ENCODE results near the gene SHROOM4.

The SHROOM4 gene, protein sequence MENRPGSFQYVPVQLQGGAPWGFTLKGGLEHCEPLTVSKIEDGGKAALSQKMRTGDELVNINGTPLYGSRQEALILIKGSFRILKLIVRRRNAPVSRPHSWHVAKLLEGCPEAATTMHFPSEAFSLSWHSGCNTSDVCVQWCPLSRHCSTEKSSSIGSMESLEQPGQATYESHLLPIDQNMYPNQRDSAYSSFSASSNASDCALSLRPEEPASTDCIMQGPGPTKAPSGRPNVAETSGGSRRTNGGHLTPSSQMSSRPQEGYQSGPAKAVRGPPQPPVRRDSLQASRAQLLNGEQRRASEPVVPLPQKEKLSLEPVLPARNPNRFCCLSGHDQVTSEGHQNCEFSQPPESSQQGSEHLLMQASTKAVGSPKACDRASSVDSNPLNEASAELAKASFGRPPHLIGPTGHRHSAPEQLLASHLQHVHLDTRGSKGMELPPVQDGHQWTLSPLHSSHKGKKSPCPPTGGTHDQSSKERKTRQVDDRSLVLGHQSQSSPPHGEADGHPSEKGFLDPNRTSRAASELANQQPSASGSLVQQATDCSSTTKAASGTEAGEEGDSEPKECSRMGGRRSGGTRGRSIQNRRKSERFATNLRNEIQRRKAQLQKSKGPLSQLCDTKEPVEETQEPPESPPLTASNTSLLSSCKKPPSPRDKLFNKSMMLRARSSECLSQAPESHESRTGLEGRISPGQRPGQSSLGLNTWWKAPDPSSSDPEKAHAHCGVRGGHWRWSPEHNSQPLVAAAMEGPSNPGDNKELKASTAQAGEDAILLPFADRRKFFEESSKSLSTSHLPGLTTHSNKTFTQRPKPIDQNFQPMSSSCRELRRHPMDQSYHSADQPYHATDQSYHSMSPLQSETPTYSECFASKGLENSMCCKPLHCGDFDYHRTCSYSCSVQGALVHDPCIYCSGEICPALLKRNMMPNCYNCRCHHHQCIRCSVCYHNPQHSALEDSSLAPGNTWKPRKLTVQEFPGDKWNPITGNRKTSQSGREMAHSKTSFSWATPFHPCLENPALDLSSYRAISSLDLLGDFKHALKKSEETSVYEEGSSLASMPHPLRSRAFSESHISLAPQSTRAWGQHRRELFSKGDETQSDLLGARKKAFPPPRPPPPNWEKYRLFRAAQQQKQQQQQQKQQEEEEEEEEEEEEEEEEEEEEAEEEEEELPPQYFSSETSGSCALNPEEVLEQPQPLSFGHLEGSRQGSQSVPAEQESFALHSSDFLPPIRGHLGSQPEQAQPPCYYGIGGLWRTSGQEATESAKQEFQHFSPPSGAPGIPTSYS (N-terminal part only)
- total RNA-seq = 0 to 0.13 (median 0) reads per million in 9 experiments

DNA sequence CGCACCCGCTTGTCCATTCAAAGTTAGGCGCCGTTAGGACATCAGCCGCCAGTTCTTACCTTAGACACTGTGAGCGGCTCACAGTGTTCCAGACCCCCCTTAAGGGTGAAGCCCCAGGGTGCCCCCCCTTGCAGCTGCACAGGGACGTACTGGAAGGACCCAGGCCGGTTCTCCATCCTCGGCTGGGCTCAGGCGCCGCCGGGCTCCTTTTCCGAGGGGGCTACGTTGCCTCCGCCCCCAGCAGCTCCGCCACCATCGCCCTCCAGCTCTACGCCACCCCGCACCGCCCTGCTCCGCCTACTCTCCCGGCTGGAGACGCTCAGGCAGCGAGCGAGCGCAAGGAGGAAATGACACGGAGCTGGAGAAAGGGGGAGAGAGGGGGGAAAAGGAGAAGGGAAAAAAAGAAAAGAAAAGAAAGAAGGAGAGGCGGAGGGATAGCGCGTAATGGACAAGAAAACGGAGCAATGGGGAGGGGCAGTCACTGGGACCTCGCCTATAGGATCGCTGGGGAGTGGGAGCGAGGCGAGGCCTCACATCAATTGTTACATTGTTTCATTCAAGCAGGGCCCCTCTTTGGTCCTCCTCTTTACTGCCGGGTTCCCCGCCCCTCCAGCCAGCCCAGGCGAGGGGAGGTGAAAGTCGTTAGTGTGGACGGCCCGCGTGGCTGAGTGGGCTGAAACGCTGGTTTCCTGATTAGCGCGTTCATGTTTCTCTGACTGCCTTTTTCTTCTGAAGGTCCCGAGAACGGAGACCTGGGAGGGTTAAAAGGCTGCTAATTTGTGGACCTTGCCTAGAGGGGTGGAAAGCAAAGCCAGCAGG lies at the start of gene SHROOM4:
TSS of gene SHROOM4 (minus strand) at position 352 of the 819 bp plus-strand sequence. CDS start at position 176, 176 bp downstream.
- Mint-ChIP-seq H3K27me3 (peaks cover 29 to 55% of the 10 kb centered on the region in 2 donors), H3K9me3 (no peaks in the 10 kb centered on the region), H3K27ac (no peak within 1 kb of the TSS), H3K4me3 (peak within 1 kb of the TSS in 1 of 2 donors; percentile 12), H3K36me3 (ENCODE audit: insufficient read depth) (no peaks in the 10 kb centered on the region), H3K4me1 (ENCODE audit: low read depth in 2 of 2) (no peaks in the 10 kb centered on the region)
- ATAC-seq (replicated peaks) (no peak), DNase-seq (no peak)

DNA sequence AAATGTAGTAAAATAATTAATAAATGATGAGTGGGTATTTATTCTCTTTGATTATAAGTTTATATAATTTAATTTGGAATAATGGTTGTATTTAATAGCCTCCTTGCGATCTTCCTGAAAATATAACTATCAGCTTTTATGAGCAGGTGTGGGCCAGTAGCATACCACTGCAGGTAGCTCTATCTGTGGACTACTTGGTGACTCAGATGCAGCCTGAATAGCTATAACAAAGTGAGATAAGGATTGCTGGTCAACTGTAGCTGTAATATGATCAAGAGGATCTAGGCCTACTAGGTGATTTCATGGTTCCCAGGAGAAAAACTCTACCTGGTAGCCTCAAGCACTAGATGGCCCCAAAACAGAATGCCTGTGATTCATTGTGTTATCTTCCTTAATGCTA lies 49.5 kb upstream of the SHROOM4 start:
- H3K4me3 Mint-ChIP-seq = no peak overlapping the region
- no peaks in the 10 kb centered on the region for H3K4me1 Mint-ChIP-seq (ENCODE audit: low read depth in 2 of 2)
- peaks cover 3% of the 10 kb centered on the region for H3K36me3 Mint-ChIP-seq (ENCODE audit: insufficient read depth)
- no peak for ATAC-seq (replicated peaks)
- H3K27me3 Mint-ChIP-seq = no peaks in the 10 kb centered on the region
- H3K27ac Mint-ChIP-seq = no peak overlapping the region
- no peaks in the 10 kb centered on the region for H3K9me3 Mint-ChIP-seq
- DNase-seq = no peak

DNA sequence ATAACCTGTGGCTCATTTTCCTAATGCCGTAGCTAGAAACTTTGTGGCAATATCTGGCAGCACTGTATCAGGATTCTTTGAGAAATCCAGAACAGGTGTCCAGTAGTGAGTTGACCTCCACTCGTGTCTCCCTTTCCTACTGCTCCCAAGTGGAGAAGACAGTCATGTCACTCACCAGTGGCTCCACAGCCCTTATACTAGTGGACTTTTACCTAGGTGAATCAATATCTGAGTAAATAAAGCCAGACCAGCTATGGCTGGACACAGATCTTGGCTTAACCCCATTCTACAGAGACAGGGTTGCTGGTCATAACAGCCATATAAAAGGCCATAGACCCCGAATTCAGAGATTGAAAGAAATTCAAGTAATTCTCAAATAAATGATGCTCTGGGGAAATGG lies 46.5 kb upstream of the SHROOM4 start:
- DNase-seq (no peak), ATAC-seq (replicated peaks) (no peak)
- H3K27me3 Mint-ChIP-seq = no peaks in the 10 kb centered on the region
- H3K4me1 Mint-ChIP-seq (ENCODE audit: low read depth in 2 of 2) = no peaks in the 10 kb centered on the region
- no peak overlapping the region for H3K27ac Mint-ChIP-seq
- peaks cover under 1% of the 10 kb centered on the region for H3K36me3 Mint-ChIP-seq (ENCODE audit: insufficient read depth)
- H3K9me3 Mint-ChIP-seq = no peaks in the 10 kb centered on the region
- no peak overlapping the region for H3K4me3 Mint-ChIP-seq

DNA sequence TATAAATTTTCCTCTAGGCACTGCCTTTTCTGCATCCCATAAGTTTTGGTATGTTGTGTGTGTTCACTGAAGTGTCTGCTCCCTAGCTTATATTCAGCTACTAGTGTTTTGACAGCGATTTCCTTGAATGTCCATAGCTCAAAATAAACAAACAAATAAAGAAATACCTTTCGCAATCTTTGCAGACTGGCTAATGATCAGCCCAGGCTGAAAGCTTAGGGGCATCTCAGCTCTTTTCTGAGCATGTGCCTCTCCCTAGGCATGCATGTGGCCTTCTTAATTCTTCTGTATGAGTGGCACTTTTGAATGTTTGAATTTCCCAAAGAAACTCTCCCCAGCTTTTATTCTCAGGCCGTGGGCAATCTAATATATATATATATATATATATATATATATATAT lies 44.6 kb upstream of the SHROOM4 start:
- Mint-ChIP-seq H3K36me3 (ENCODE audit: insufficient read depth) (no peaks in the 10 kb centered on the region), H3K4me3 (no peak overlapping the region), H3K4me1 (ENCODE audit: low read depth in 2 of 2) (no peaks in the 10 kb centered on the region), H3K27me3 (no peaks in the 10 kb centered on the region), H3K9me3 (no peaks in the 10 kb centered on the region), H3K27ac (no peak overlapping the region)
- DNase-seq (no peak), ATAC-seq (replicated peaks) (no peak)

DNA sequence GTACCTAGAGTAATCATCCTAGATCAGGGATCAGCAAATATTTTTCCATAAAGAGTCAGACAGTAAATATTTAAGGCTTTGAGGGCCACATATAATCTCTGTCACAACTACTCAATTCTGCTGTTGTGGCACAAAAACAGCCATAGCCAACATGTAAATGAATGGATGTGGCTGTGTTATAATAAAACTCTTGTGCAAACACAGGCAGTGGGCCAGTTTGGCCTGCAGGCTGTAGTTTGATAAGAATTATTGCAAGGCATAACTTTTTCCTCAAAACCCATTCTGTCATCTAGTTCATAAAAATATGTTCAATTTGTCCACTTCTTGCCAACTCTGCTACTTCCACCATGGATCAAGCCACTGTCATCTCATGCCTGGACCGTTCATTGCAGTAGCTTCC lies 39.4 kb upstream of the SHROOM4 start:
- Mint-ChIP-seq H3K4me1 (ENCODE audit: low read depth in 2 of 2) (no peaks in the 10 kb centered on the region), H3K27me3 (no peaks in the 10 kb centered on the region), H3K36me3 (ENCODE audit: insufficient read depth) (no peaks in the 10 kb centered on the region), H3K4me3 (no peak overlapping the region), H3K9me3 (no peaks in the 10 kb centered on the region), H3K27ac (no peak overlapping the region)
- DNase-seq (no peak), ATAC-seq (replicated peaks) (no peak)

DNA sequence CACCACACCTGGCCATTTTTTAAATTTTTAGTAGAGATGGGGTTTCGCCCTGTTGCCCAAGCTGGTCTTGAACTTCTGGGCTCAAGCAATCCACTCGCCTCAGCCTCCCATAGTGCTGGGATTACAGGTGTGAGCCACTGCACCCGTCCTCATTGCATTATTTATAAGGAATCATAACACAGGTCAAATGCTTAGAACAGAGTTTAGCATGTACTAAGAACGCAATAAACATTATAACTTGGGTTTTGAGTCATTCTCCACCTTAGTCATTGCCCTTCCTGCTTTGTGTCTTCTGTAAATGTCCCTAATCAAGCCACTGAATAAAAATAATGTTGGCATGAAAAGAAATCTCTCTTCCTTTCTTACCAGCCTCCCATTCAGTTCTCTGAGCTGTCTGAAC lies 38.5 kb upstream of the SHROOM4 start:
- Mint-ChIP-seq H3K4me3 (no peak overlapping the region), H3K9me3 (no peaks in the 10 kb centered on the region), H3K27ac (no peak overlapping the region), H3K4me1 (ENCODE audit: low read depth in 2 of 2) (no peaks in the 10 kb centered on the region), H3K27me3 (no peaks in the 10 kb centered on the region), H3K36me3 (ENCODE audit: insufficient read depth) (no peaks in the 10 kb centered on the region)
- DNase-seq (no peak), ATAC-seq (replicated peaks) (no peak)

DNA sequence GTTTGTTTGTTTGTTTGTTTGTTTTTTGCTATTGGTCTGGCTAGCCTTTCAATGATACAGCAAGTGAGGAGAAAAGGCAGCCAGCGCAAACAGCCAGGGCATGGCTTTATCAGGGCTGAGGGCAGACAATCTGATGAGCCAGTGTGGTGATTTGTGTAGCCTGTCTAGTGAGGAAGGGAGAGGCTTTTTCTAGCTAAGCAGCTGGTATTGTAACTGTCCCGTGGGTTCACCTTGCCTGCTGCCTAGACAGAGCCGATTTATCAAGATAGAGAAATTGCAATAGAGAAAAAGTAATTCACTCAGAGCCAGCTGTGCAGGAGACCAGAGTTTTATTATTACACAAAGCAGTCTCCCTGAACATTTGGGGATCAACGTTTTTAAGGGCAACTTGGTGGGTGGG lies 28.2 kb upstream of the SHROOM4 start:
- H3K9me3 Mint-ChIP-seq = no peaks in the 10 kb centered on the region
- H3K27me3 Mint-ChIP-seq = peaks cover 9 to 12% of the 10 kb centered on the region in 2 donors
- no peak for ATAC-seq (replicated peaks)
- H3K27ac Mint-ChIP-seq = no peak overlapping the region
- DNase-seq = no peak
- no peaks in the 10 kb centered on the region for H3K4me1 Mint-ChIP-seq (ENCODE audit: low read depth in 2 of 2)
- no peaks in the 10 kb centered on the region for H3K36me3 Mint-ChIP-seq (ENCODE audit: insufficient read depth)
- no peak overlapping the region for H3K4me3 Mint-ChIP-seq

DNA sequence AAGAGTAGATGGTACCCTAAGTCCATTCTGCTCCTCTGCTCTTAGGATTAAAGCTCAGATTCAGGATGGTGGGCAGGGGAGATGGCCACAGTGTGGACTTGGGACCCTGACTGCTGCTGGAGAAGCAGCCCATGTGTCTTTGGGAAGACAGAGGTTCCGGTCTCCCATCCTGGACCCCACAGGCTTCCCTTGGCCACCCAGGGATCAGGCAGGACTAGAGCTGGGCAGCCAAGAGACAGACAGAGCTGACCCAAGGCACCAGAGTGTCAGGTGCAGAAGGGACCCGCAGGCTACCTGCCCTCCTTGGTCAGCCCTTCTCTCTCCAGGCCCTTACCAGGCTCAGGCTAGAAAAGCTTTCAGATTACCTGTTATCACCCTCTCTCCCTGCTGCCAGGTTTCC lies 25.7 kb upstream of the SHROOM4 start:
- peak overlapping the region in 1 of 2 donors; percentile 35 for H3K27ac Mint-ChIP-seq
- ATAC-seq (replicated peaks) = no peak
- H3K36me3 Mint-ChIP-seq (ENCODE audit: insufficient read depth) = no peaks in the 10 kb centered on the region
- H3K4me1 Mint-ChIP-seq (ENCODE audit: low read depth in 2 of 2) = no peaks in the 10 kb centered on the region
- no peaks in the 10 kb centered on the region for H3K9me3 Mint-ChIP-seq
- H3K27me3 Mint-ChIP-seq = peaks cover 9 to 12% of the 10 kb centered on the region in 2 donors
- no peak overlapping the region for H3K4me3 Mint-ChIP-seq
- DNase-seq = no peak

DNA sequence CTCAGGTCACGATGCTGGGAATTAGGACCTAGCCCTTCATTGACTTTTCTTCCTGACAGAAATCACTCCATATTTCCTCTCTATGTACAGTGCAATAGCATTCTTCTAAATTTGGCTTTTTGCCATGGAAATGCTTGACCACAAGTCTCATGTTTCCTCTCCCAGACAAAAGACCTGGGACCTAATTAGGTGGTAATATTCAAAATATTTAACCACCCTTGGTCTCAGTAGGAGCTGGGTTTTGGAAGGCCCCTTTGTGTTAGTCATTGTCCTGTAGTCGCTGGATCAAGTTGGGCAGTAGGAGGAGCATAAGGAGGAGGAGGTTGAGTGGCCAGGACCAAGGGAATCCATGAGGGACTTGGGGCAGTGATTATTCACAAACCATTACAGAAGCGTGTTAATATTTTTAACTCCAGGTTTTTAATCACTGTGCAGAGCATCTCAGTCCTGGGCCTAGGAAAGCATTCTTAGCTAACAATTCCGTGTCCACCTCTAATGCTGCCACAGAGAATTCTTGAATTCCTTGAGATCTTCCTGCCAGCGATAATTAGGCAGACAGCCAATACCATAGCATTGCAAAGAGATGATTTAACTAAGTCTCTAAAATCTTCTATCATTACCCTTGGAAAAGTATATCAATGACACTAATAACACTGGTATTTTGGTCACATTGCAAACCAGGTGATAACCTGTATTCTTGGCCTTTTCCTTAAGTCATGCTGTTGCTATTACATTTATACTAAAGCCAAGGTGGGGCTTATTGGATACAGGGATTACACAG lies 25.0 kb upstream of the SHROOM4 start:
- peaks cover 9 to 12% of the 10 kb centered on the region in 2 donors for H3K27me3 Mint-ChIP-seq
- H3K27ac Mint-ChIP-seq = peak overlapping the region in 1 of 2 donors; percentile 35
- H3K4me1 Mint-ChIP-seq (ENCODE audit: low read depth in 2 of 2) = no peaks in the 10 kb centered on the region
- H3K4me3 Mint-ChIP-seq = no peak overlapping the region
- DNase-seq (no peak), ATAC-seq (replicated peaks) (no peak)
- H3K36me3 Mint-ChIP-seq (ENCODE audit: insufficient read depth) = no peaks in the 10 kb centered on the region
- no peaks in the 10 kb centered on the region for H3K9me3 Mint-ChIP-seq

DNA sequence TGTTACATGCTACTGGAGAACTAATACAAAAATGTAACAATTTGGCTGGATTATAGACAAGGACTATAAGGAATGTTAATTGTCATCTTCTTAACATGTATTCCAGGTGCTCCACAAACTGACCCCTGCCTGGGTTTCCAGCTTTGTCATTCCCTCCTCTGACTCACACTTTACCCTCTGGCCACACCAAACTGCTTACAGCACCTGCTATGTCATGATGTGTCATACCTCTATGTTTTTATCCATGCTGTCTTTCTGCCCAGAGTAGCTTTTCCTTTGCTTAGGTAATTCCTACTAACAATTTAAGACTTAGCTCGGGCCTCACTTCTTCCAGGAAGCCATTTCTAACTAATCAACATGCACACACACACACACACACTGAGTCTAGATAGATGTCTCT lies 14.0 kb upstream of the SHROOM4 start:
- ATAC-seq (replicated peaks) = no peak
- H3K4me1 Mint-ChIP-seq (ENCODE audit: low read depth in 2 of 2) = no peaks in the 10 kb centered on the region

DNA sequence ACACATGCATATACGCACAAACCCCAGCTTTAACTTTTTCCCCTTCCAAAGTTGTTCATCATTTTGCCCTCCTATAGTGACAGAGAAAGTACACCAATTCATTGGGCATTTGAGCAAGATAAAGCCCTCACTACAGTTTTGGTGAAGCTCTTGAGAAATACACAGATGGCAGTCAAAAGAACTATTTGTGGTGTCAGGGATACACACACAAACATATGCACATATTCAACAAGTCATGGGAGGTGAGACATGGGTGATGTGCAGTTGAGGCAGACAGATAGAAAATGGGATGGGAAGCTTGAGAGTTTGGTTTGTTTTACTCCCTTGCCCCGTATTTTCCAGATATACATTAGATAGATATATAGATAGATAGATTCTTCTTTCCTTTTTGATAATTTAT lies 11.8 kb upstream of the SHROOM4 start:
- Mint-ChIP-seq H3K36me3 (ENCODE audit: insufficient read depth) (no peaks in the 10 kb centered on the region), H3K9me3 (no peaks in the 10 kb centered on the region), H3K4me3 (no peak overlapping the region), H3K4me1 (ENCODE audit: low read depth in 2 of 2) (no peaks in the 10 kb centered on the region), H3K27ac (no peak overlapping the region), H3K27me3 (no peaks in the 10 kb centered on the region)
- DNase-seq (no peak), ATAC-seq (replicated peaks) (no peak)

More for the DNA sequence above, 14.0 kb upstream of the SHROOM4 start:
- Mint-ChIP-seq H3K4me3 (no peak overlapping the region), H3K36me3 (ENCODE audit: insufficient read depth) (no peaks in the 10 kb centered on the region), H3K27me3 (no peaks in the 10 kb centered on the region), H3K27ac (no peak overlapping the region), H3K9me3 (no peaks in the 10 kb centered on the region)
- DNase-seq = no peak

DNA sequence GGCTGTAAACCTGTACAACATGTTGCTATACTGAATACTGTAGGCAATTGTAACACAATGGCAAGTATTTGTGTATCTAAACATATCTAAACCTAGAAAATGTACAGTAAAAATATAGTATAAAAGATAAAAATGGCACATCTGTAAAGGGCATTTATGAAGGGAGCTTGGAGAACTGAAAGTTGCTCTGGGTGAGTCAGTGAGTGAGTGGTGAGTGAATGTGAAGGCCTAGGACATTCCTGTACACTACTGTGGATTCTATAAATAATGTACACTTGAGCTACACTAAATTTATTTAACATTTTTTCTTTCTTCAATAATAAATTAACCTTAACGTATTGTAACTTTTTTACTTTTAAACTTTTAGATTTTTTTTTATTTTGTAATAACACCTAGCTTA lies 5.0 kb upstream of the SHROOM4 start:
- H3K27me3 Mint-ChIP-seq = peaks cover 13 to 26% of the 10 kb centered on the region in 2 donors
- no peak overlapping the region for H3K27ac Mint-ChIP-seq
- no peaks in the 10 kb centered on the region for H3K36me3 Mint-ChIP-seq (ENCODE audit: insufficient read depth)
- no peak overlapping the region for H3K4me3 Mint-ChIP-seq
- no peak for ATAC-seq (replicated peaks)
- no peaks in the 10 kb centered on the region for H3K4me1 Mint-ChIP-seq (ENCODE audit: low read depth in 2 of 2)
- DNase-seq = no peak
- no peaks in the 10 kb centered on the region for H3K9me3 Mint-ChIP-seq
